K562 (cell line): Measurements from ENCODE around the gene USP10.

Experiments
- BHLHE40 ChIP-seq: IDR thresholded peaks from 2 replicates; pipeline ENCODE4 v1.6.1; 2011; ENCODE audit warnings: low read length, improper control_type of control experiment
- FOXA3 ChIP-seq, 2 experiments: fragments of 450-650 bp in 1 of 2; sonication (generic) in 1 of 2; formaldehyde crosslinking; IDR thresholded peaks in 1 of 2; conservative IDR thresholded peaks in 1 of 2; 2 replicates each; pipeline versions ENCODE4 v1.4.0 to v1.8.0; 2020 to 2022; ENCODE audit warnings: mild to moderate bottlenecking in 2 of 2, missing genetic modification reagents in 1 of 2
- FOXK1 ChIP-seq: sonication (generic); formaldehyde crosslinking; IDR thresholded peaks from 2 replicates; pipeline ENCODE4 v1.8.0; 2022; ENCODE audit warnings: missing genetic modification reagents, mild to moderate bottlenecking, borderline replicate concordance
- IRF9 ChIP-seq: fragments of 450-650 bp; IDR thresholded peaks from 2 replicates; pipeline ENCODE4 v1.6.1; 2016; ENCODE audit warnings: missing biosample characterization, missing genetic modification characterization
- JUN ChIP-seq, 2 experiments: sonication (generic) in 1 of 2; formaldehyde crosslinking in 1 of 2; IDR thresholded peaks; 2 replicates each; pipeline versions ENCODE4 v1.6.1 to v1.8.0; 2012 to 2022; ENCODE audit warnings: borderline replicate concordance in 2 of 2, mild to moderate bottlenecking in 2 of 2, improper control_type of control experiment in 1 of 2, low read depth in 1 of 2, low read length in 1 of 2, missing genetic modification reagents in 1 of 2
- MCM7 ChIP-seq, 2 experiments: fragments of 450-650 bp; IDR thresholded peaks; 2 replicates each; pipeline ENCODE4 v1.6.1; 2016 to 2018
- MTA2 ChIP-seq: fragments of 450-650 bp; IDR thresholded peaks from 2 replicates; pipeline ENCODE4 v1.6.1; 2016; ENCODE audit warnings: low read depth
- YY1 ChIP-seq, 3 experiments: IDR thresholded peaks; 2 replicates each; pipeline ENCODE4 v1.6.1; 2011; ENCODE audit warnings: low read length in 2 of 3, mild to moderate bottlenecking in 2 of 3, moderate library complexity in 2 of 3, borderline replicate concordance in 1 of 3, control low read depth in 1 of 3, low read depth in 1 of 3; ENCODE audit not compliant: insufficient read depth in 3 of 3, insufficient replicate concordance in 2 of 3, control insufficient read depth in 1 of 3, insufficient read length in 1 of 3; ENCODE audit errors: extremely low read depth in 1 of 3
- ZEB2 ChIP-seq: fragments of 450-650 bp; IDR thresholded peaks from 2 replicates; pipeline ENCODE4 v1.6.1; 2016

GRCh38 chr16:84815462-84815861 is 115.7 kb downstream of the USP10 start:
- TF ChIP-seq JUN (IDR thresholded peaks at IDR 0.05; ENCODE audit: borderline replicate concordance, low read depth, low read length), result no peak
- no peak for TF ChIP-seq JUN (CRISPR knock-in tag; IDR thresholded peaks at IDR 0.05; ENCODE audit: borderline replicate concordance)
- TF ChIP-seq MCM7 (IDR thresholded peaks at IDR 0.05), result no peak
- no peak for TF ChIP-seq BHLHE40
- TF ChIP-seq FOXK1, result no peak
- no peak for TF ChIP-seq IRF9 (tag)
- no peak for TF ChIP-seq ZEB2
- TF ChIP-seq FOXA3 (CRISPR knock-in tag; conservative IDR thresholded peaks at IDR 0.05 in 1 of 2, IDR thresholded peaks at IDR 0.05 in 1 of 2), result no peak
- TF ChIP-seq YY1 (IDR thresholded peaks at IDR 0.05; ENCODE audit: borderline replicate concordance in 1 of 3, control insufficient read depth in 1 of 3, extremely low read depth in 1 of 3, insufficient read depth in 3 of 3, insufficient read length in 1 of 3, insufficient replicate concordance in 2 of 3, low read depth in 1 of 3, low read length in 2 of 3), result no peak
- TF ChIP-seq MTA2, result no peak
